HG02943 (cell line): ENCODE measurements around the gene NISCH.

Experiments
- ATAC-seq: cut with Tn5 transposase; IDR thresholded peaks from one replicate; pipeline ENCODE4 v1.9.1; 2021; ENCODE audit warnings: mild to moderate bottlenecking, low read depth, moderate library complexity; ENCODE audit not compliant: unreplicated experiment

The NISCH gene

GRCh38 chr3:52507359-52507758, 52.0 kb downstream of the NISCH start:
- ATAC-seq: no peak

GRCh38 chr3:52509753-52510328, 54.4 kb downstream of the NISCH start:
- ATAC-seq: no peak

GRCh38 chr3:52511509-52511908, 56.1 kb downstream of the NISCH start:
- no peak for ATAC-seq

GRCh38 chr3:52512105-52512504, 56.7 kb downstream of the NISCH start:
- ATAC-seq: no peak

GRCh38 chr3:52512727-52513126, 57.3 kb downstream of the NISCH start:
- no peak for ATAC-seq

GRCh38 chr3:52513281-52513680, 57.9 kb downstream of the NISCH start:
- no peak for ATAC-seq

GRCh38 chr3:52514576-52514975, 59.2 kb downstream of the NISCH start:
- no peak for ATAC-seq

GRCh38 chr3:52515192-52515591, 59.8 kb downstream of the NISCH start:
- ATAC-seq: no peak

- ATAC-seq: no peak
Observed at GRCh38 chr3:52516509-52517195, 61.2 kb downstream of the NISCH start.

GRCh38 chr3:52517796-52518722, 62.7 kb downstream of the NISCH start:
- no peak for ATAC-seq

- ATAC-seq: no peak
Observed at GRCh38 chr3:52518723-52519444, 63.5 kb downstream of the NISCH start.

- ATAC-seq: no peak
Observed at GRCh38 chr3:52519445-52520140, 64.2 kb downstream of the NISCH start.

GRCh38 chr3:52520141-52520667, 64.8 kb downstream of the NISCH start:
- ATAC-seq: no peak

GRCh38 chr3:52520716-52521487, 65.5 kb downstream of the NISCH start:
- ATAC-seq: no peak

GRCh38 chr3:52521488-52521824, 66.1 kb downstream of the NISCH start:
- no peak for ATAC-seq

- no peak for ATAC-seq
Observed at GRCh38 chr3:52521881-52522650, 66.7 kb downstream of the NISCH start.

- ATAC-seq: no peak
Observed at GRCh38 chr3:52522651-52523251, 67.3 kb downstream of the NISCH start.
